ENCODE results near the gene C19orf67.
"Not testable (repeated sequence)": the region's sequence is repeated elsewhere in the genome, so short reads cannot be mapped to it uniquely, and the experiment has no call there.

The C19orf67 gene

DNA sequence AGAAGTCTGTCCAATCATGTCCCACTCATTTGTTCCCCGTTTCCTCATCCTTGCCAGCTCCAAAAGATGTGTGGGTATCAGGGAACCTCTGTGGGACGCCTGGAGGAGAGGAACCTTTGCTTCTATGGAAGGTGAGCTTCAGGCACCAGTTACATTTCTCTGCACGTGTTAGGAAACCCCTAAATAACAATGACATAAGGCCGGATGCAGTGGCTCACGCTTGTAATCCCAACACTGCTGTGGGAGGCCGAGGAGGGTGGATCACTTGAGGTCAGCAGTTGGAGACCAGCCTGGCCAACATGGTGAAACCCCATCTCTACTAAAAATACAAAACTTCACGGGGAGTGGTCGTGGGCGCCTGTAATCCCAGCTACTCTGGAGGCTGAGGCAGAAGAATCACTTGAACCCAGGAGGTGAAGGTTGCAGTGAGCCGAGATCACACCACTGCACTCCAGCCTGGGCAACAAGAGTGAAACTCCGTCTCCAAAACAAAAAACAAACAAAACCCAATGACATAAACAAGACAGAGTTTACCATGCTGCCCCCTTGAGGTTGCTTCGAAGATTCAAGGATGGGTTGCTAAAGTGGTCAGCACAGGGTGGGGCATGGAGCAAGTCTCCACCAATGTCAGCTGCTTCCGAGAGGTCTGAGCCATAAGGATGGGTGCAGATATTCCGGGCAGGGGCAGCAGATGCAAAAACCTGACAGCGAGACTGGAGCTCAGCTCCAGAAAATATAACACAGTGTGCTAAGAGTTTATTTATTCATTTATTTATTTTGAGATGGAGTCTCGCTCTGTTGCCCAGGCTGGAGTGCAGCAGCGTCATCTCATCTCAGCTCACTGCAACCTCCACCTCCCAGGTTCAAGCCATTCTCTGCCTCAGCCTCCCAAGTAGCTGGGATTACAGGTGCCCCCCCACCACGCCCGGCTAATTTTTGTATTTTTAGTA lies 42.6 kb downstream of the C19orf67 start:
- peak; percentile 64 for ATAC-seq
- H3K4me3 Mint-ChIP-seq, H3K27me3 Mint-ChIP-seq, H3K9me3 Mint-ChIP-seq: not testable (repeated sequence)
- Mint-ChIP-seq H3K27ac (peak overlapping the region; percentile 72), H3K36me3 (peaks cover 57% of the 10 kb centered on the region), H3K4me1 (peaks cover 26% of the 10 kb centered on the region)

DNA sequence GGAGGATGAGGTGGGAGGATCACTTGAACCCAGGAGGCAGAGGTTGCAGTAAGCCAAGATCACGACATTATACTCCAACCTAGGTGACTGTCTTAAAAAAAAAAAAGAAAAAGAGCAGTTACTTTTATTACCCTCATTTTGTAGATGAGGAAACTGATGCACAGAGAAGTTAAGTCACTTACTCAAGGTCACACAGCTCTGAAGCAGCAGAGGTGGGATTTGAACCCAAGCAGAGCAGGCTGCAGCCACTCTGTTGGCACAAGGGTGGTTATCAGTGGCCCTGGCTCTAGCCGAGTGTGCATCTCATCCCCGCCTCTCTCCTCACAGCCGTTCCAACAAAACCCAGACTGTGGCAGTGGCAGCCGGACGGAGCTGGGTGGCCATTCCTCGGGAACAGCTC lies 46.4 kb downstream of the C19orf67 start:
- Mint-ChIP-seq H3K36me3 (peaks cover 53% of the 10 kb centered on the region), H3K9me3 (no peaks in the 10 kb centered on the region), H3K27ac (no peak overlapping the region), H3K4me1 (peaks cover 31% of the 10 kb centered on the region), H3K27me3 (no peaks in the 10 kb centered on the region), H3K4me3 (no peak overlapping the region)
- no peak for ATAC-seq

- H3K4me1 Mint-ChIP-seq = peaks cover 37% of the 10 kb centered on the region
- H3K27ac Mint-ChIP-seq = no peak overlapping the region
- ATAC-seq = no peak
- H3K27me3 Mint-ChIP-seq = no peaks in the 10 kb centered on the region
- H3K4me3 Mint-ChIP-seq = no peak overlapping the region
- no peaks in the 10 kb centered on the region for H3K9me3 Mint-ChIP-seq
- H3K36me3 Mint-ChIP-seq = peaks cover 36% of the 10 kb centered on the region
These were observed 49.9 kb downstream of the C19orf67 start for GRCh38 chr19:14035706-14036105.

DNA sequence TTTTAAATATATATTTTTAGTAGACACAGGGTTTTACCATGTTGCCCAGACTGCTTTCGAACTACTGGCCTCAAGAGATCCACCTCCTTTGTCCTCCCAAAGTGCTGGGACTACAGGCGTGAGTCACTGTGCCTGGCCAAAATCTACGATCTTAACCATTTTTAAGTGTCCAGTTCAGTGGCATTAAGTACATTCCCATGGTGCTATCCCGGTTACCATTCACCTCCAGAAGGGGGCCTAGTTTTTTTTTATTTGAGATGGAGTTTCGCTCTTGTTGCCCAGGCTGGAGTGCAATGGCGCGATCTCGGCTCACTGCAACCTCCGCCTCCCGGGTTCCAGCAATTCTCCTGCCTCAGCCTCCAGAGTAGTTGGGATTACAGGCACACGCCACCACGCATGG lies 50.4 kb downstream of the C19orf67 start:
- H3K4me3 Mint-ChIP-seq = not testable (repeated sequence)

DNA sequence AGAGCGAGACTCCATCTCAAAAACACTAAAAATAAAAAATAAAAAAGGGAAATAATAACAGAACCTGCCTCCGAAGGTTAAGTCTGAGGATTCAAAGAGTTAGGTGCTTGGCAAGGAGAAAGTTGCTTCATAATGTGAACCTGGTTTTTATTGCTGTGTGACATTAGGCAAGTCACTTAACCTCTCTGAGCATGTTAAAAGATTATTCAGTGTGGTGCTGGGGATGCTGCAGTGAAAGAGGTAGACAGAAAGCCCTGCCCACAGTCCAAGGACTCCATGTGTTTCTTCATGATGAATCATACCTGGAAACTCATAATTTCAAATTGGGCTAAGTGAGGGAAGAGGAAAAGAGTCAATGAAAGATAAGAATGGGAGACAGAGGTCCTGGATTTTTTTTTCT lies 51.6 kb downstream of the C19orf67 start:
- Mint-ChIP-seq H3K9me3 (no peaks in the 10 kb centered on the region), H3K27ac (peak overlapping the region; percentile 58), H3K4me3 (no peak overlapping the region), H3K36me3 (peaks cover 29% of the 10 kb centered on the region), H3K27me3 (no peaks in the 10 kb centered on the region), H3K4me1 (peaks cover 41% of the 10 kb centered on the region)
- ATAC-seq = no peak

More for the DNA sequence above, 50.4 kb downstream of the C19orf67 start:
- H3K27me3 Mint-ChIP-seq, H3K9me3 Mint-ChIP-seq, H3K27ac Mint-ChIP-seq, ATAC-seq: not testable (repeated sequence)
- Mint-ChIP-seq H3K4me1 (peaks cover 37% of the 10 kb centered on the region), H3K36me3 (peaks cover 36% of the 10 kb centered on the region)

GRCh38 chr19:14031719-14032480 lies 53.7 kb downstream of the C19orf67 start, which contains the start of gene IL27RA:
IL27RA (plus strand) TSS chr19:14031762; CDS start chr19:14031873, 111 bp downstream.
- Mint-ChIP-seq H3K9me3 (no peaks in the 10 kb centered on the region), H3K27ac (peak within 1 kb of the TSS; percentile 98), H3K4me3 (peak within 1 kb of the TSS; percentile 96), H3K36me3 (peaks cover 11% of the 10 kb centered on the region), H3K4me1 (peaks cover 43% of the 10 kb centered on the region), H3K27me3 (no peaks in the 10 kb centered on the region)
- peak; percentile 88 for ATAC-seq

Data from stimulated activated memory B cell treated with anti-CD40 and anti-IgM and Interleukin-4, amounts not matched to agents 10 μg/mL and 1 μg/mL and 100 μg/mL, for 72 hours (primary cell).